DMS53 (cell line): ENCODE measurements around the gene SSH2.
"Not testable (repeated sequence)": the region's sequence is repeated elsewhere in the genome, so short reads cannot be mapped to it uniquely, and the experiment has no call there.

ENCODE experiments used
- DNase-seq: peaks from one replicate; lab custom pipeline; 2025; lab: John Stamatoyannopoulos, UW

Gene SSH2

DNA sequence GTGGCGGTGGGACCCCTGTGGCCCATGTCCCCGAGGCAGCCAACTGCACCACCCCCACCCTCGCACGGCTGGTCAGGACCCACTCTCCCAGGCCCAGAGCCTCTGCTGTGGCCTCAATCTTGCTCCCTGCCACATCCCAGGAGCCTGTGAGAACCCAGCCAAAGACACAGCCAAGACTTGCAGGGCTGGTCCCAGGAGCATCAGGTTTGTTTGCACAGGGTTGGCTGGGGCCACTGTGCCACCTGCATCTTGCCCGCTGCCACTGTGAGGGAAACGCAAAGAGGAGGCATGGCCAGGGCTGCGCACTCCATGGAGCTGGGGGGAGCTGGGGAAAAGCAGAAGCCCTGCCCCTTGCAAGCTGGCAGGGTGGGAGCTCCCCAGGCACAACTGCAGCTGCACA lies 92.5 kb downstream of the SSH2 start:
- no peak for DNase-seq

DNA sequence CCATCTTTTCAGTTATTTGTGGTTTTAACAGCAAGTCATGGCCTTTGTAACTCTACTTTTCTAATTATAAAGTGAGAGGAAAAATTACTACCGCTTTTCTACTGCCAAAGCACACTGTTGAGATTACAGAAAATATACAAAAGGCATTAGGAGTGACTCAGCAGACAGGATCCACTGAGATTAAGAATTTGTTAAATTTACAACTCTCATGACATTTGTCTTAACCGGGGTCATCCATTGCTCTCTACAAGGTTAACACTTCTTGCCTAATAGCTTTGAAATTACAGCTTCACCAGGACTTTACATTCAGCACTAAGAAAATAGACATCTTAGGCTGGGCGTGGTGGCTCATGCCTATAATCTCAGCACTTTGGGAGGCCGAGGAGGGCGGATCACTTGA lies 93.4 kb downstream of the SSH2 start:
- DNase-seq, result no peak

DNA sequence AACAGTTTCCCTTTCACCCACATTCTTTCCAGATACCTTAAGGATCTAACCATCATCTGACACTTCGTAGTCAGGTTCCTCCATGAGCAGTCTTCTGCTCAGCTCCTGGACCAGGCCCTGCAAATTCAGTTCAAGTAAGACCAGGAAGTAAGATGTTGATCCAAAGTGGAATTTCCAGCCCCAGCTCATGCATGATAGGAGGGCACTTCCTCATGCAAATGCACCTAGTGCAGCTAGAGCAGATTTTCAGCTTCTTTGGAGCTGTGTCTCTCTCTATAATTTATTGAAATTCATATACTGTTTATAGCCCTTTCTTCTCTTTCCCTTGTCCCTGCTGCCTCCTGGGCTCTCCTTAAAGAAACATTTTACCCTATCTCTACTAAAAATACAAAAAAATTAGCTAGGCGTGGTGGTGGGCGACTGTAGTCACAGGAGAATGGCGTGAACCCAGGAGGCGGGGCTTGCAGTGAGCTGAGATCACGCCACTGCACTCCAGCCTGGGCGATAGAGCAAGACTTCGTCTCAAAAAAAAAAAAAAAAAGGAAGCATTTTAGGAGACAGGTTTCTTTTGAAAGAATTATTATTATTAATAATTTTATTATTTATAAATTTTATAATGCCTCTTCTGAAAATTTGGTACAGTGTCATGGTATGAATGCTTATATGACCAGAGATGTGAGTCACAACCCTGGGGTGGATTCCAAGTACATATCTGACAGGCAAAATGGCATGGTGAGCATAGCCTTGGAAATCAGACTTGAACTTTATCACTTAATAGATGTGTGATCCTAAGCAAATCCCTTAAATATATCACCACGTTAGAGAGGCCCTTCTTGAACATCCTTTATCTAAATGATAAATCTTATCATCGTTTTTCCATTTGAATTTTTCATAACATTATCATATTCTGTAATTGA lies 94.3 kb downstream of the SSH2 start:
- peak; percentile 36 for DNase-seq

DNA sequence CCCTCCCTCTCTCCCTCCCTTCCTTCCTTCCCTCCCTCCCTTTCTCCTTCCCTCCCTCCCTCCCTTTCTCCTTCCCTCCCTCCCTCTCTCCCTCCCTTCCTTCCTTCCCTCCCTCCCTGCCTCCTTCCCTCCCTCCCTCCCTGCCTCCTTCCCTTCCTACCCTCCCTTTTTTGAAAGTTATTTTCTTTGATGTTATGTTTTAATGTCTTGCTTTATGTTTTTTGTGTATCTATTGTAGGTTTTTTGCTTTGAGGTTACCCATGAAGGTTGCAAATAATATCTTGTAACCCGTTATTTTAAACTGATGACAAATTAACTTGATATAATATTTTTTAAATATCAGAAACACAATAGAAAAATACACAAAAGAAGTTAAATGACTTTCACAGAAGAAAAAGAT lies 96.2 kb downstream of the SSH2 start:
- DNase-seq, result no peak

DNA sequence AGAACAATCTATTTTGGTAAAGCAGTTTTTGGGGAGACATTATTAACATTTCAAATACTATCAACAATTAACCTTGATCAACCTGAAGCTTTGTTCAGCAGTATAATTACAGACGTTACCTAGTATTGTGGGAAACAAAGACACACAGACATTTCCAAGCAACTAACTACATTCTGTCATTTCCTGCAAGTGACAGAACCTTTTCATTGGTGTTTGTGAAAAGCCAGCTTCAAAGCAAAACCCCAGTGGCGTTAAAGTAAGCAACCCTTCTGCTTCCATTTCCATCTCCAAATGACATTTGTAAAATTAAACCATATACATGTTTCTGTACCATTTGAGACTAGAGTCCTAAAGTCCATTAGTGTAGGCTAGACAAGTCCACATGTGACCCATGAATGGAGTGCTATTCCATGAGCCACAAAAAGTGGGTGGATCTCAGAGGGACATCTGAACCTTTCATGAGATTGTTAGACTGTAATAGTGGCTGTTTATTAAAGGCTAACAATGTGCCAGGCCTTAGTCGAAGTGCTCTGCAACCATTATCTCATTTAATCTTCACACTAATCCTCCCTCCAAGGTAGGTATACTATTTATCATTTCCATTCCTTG lies 101.2 kb downstream of the SSH2 start:
- DNase-seq, result no peak

DNA sequence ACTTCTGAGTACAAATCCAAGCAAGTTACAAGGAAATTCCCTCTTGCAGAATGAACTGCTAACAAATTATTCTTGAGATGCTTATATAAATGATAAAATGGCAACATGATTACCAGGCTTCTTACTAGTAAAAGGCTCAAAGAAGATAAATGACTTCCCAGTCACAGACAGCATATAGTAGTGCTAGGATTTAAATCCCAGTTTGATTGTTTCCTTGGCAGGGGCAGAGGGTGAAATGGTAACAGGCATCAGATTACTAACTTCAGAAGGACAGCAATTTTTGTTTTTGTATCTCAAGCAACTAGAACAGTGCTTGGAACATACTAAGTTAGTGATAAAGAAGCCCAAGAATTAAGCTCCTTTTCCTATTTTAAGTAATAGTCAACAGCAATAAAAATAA lies 102.8 kb downstream of the SSH2 start:
- peak; percentile 24 for DNase-seq

DNA sequence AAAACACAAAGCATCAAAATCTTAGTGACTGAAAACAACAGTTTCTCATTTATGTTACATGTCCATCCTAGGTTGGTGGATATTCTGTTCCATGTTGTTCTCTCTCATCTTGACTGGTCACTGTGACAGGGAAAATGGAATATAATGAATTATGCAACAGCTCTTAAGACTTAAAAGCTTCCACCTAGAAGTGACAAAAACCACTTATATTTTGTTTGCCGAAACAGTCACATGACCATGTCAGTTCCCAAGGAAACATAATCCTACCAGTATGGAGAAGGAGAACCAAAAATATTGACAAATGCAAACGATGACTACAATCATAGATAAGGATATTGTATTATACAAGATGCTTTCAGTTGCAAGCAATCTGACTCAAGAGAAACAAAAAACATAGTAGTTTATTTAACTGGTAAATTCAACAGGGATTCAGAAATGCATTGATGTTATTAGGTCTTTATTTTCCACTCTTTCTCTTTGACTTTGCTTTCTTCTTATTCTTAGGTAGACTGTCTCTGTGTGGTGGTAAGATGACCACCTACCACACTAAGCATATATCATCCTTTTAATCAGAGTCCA lies 103.8 kb downstream of the SSH2 start:
- DNase-seq, result peak; percentile 94

DNA sequence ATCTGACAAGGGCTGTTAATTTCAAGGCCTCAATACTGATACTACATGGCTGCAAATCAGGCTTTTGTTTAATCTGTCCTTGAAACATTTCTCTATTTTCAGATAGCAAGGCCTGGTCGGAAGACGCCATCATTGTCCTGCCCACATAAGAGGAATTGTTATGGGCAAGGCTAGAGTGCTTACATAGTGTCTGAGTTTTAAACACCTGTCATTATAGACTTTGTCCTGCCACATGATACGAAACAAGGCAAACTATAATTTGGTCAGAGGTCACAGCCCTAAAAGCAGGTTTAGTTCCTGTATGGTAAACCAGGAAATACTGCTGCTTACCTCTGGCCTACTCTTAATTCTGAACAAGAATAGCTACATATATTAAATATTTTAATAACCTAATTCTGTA lies 104.4 kb downstream of the SSH2 start:
- peak; percentile 90 for DNase-seq

DNA sequence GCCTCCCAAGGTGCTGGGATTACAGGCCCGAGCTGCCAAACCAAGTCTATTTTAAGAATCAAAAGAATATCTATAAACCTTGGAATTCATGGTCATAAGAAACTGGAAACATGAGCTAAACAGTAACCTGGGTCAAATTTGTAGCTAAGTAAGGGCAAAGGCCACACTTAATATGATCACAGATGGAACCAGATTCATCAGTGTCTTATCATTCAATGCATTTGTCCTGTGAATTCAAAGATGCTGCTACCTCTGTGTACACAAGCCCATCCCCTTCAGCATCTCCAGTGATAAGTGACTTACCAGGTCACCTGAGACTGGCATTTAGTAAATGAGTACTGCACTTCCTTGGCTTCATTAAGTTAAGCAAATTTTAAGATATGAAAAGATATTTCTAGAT lies 108.1 kb downstream of the SSH2 start:
- DNase-seq, result no peak

DNA sequence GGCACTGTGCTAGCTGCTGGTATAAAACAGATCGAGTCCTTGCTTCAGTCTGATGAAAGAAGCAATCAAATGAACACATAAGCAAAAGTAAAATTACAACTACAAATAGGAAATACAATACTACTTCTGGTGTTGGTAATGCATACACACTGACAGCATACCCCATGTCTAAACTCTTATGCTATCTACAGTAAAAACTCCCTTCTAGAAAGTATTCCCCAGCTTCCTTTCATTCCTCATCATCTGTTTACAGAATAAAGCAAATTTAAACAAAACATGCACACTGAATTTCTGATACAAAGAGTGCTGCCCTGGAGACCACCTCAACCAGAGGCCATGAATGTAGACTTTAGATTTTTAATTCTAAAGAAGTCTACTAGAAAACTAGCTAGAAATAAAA lies 109.6 kb downstream of the SSH2 start:
- DNase-seq, result no peak

DNA sequence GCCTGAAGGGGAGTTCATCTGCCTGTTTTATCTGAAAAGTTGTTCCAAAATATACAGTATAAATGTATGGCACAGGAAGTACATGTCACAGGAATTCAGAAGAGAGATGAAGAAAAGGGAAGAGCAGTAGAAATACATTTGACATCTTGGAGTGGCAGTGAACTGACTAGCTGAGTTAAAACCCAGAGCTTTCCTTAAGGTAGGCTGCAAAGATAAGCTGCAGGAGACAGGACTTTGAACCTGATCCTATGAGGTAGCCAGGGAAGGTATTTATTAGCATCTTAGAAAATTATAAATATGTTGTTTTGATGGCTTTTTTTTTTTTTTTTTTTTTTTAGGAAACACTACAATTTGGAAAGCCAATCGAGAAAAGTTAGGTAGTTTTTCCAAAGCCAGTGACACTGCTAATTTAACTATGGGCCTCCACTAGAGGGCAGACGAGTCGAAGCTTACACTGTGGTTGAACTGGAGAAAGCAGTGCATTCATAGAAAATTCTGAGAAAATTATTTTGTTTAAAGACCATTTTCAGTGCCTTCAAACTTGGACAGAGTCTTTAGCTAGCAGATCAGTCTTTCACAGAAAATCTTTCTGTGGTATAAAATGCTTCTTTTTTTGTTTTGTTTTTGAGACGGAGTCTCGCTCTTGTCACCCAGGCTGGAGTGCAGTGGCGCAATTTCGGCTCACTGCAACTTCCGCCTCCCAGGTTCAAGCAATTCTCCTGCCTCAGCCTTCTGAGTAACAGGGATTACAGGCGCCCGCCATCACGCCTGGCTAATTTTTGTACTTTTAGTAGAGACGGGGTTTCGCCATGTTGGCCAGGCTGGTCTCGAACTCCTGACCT lies 122.3 kb downstream of the SSH2 start:
- peak; percentile 70 for DNase-seq

DNA sequence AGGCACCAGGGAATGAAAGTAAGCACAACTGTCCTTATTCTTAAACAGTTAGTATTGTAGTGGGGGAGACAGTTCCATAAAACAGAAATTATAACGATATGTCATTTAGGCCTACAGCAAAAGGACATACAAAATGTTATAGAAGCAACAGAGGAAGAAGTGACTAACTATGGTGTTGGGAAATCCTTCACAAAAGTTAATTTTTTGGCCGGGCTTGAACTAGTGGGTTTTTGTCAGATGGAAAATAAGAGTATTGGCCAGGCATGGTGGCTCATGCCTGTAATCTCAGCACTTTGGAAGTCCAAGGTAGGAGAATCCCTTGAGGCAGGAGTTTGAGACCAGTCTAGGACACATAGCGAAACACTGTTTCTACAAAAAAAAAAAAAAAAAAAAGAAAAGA lies 127.8 kb downstream of the SSH2 start:
- no peak for DNase-seq

DNA sequence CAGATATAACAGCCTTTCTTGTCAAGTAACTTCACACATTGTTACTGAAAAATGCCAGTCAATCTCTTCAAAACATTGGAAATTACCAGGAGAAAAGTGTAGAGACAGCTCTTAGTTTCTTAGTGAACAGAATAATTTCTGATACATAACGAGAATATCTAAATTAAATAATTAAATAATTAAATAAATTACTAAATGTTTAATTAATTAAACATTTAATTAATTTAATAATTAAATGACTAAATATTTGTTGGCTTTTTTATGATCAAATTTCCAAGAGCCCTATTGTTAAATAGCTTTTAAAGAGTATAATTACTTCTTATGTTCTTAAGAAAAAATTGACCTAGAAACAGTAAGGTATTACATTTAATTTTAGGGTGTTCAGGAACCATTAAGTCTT lies 129.6 kb downstream of the SSH2 start:
- DNase-seq, result no peak

DNA sequence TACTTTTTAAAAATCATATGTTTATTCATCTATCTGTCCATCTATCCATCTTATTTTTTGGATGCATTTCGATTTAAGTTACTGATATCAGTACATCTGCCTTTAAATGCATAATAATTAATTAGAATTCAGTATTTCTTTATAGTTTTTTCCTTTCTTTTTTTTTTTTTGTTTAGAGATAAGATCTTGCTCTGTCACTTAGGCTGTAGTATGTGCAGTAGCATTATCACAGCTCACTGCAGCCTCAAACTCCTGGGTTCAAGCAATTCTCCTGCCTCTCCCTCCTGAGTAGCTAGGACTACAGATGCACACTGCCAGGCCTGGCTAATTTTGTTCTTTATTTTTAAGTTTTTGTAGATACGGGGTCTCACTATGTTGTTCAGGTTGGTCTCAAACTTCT lies 133.4 kb downstream of the SSH2 start:
- DNase-seq, result no peak

DNA sequence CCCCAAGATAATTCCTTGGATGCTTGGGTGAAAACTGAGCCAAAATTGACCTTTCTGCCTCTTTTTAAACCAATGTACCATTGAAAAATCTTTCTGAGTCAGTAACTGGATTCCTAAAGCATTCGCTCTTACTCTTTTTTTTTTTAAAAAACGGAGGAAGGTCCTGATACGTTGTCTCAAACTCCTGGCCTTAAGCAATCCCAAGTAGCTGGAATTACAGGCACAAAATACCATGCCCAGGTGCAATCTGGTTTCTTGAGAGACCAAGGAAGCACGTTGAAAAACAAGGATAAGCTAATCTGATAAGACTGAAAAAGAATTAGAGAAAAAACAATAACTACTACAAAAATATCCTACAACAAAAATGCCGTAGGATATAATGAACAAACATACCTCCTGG lies 136.5 kb downstream of the SSH2 start:
- DNase-seq, result no peak

DNA sequence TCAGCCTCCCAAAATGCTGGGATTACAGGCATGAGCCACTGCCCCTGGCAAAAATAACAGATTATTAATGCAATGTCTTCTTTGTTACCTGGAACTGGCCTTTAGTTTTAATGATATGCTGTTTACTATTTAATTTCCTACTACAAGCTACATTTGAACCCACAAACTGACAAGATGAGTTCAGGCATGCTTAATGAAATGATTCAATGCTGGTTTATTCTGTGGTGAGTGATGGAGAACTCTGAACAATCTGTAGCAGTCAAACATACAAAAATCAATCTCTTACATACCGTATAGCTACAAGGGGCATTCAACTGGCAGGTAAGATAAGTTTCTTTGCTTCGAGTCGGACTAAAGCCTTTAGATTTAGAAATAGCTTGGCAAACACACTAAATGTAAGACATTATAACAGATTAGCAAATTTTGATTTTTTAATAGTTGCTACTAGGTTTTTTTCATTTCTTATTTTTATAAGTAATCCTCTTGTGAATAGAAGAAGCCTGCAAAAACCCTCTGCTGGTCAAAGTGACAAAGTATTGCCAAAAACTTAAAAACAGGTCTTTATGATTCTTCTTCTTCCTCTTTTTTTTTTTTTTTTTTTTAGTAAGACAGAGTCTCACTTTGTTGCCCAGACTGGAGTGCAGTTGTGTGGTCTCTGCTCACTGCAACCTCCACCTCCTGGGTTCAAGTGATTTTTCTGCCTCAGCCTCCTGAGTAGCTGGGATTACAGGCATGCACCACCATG lies 138.5 kb downstream of the SSH2 start:
- DNase-seq, result no peak

DNA sequence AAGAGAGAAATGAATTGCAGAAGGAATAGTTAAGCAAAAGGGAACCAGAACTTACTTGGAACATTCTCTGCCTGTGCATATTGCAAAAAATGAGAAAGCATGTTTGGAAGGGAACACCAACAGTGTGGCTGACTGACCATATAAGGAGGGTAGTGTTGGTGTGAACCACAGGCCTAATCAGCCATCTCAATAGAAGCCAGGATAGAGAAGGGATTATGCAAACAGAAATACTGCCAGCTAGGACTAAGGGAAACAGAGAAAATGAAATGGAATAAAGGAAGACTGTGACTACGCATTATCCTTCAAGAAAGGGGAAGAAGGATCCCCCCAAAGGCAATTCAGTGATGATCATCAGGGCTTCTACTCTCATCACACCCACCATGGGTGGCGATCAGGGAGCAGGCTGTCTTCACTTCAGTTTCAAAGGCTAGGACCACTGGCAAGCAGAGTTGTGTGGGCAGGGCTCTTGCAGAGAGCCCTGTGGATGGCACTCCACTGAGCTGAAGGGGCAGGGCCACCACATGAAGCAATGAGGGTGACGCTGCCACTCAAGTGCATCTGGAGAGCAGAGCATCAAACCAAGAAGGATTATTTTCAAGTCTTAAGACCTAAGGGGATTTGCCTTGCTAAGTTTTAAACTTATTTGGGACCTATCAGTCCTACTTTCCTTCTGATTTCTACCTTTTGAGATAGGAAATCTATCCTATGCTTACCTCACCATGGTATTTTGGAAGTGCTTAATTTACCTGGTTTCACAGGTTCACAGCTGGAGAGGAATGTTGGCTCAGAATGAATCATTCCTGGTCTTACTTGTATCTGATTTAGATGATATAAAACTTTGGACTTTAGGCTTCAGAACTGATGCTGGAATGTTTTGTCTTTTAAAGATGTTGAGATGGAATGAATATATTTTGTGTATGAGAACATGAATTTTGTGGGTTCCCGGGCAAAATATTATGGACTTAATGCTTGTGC lies 140.5 kb downstream of the SSH2 start:
- no peak for DNase-seq

DNA sequence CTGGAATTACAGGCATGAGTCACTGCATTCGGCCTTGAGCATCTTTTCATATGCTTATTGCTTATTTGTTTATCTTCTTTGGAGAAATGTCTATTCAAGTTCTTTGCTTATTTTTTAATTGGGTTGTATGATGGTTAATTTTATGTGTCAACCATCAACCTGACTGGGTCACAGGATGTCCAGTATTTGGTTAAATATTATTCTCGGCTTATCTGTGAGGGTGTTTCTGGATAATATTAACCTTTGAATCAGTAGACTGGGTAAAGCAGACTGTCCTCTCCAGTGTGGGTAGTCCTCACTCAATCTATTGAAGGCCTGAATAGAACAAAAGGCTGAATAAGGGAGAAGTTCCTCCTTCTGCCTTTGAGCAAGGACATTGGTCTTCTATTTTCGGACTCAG lies 142.0 kb downstream of the SSH2 start:
- no peak for DNase-seq

DNA sequence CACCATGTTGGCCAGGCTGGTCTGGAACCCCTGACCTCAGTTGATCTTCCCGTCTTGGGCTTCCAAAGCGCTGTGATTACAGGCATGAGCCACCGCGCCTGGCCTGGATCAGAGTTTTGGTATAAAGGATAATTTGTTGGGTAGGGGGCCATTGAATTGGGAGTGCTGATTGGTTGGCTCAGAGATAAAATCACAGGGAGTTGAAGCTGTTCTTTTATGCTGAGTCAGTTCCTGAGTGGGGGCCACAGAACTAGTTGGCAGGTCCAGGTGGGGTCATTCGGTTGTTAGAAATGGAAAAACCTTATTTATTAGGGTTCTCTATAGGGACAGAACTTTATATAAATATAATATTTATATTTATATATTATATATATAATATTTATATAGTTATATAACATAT lies 147.1 kb downstream of the SSH2 start:
- DNase-seq, result no peak

DNA sequence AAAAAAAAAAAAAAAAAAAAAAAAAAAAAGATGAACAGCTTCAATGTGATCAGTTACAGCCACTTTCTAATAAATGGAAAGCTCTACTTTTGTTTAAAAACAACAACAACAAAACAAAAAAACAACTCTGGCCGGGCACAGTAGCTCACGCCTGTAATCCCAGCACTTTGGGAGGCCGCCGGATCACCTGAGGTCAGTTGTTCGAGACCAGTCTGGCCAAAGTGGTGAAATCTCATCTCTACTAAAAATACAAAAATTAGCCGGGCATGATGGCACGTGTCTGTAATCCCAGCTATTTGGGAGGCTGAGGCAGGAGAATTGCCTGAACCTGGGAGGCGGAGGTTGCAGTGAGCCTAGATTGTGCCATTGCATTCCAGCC lies 150.2 kb downstream of the SSH2 start:
- DNase-seq, result not testable (repeated sequence)
